Measurements from ENCODE around the gene SORCS3.

- TF ChIP-seq CTCF (IDR thresholded peaks at IDR 0.05) (no peak), POLR2A (IDR thresholded peaks at IDR 0.05) (no peak)
These were observed 385.5 kb downstream of the SORCS3 start for GRCh38 chr10:105026566-105026965.
